ENCODE results near the gene RPAP3.

Gene RPAP3

DNA sequence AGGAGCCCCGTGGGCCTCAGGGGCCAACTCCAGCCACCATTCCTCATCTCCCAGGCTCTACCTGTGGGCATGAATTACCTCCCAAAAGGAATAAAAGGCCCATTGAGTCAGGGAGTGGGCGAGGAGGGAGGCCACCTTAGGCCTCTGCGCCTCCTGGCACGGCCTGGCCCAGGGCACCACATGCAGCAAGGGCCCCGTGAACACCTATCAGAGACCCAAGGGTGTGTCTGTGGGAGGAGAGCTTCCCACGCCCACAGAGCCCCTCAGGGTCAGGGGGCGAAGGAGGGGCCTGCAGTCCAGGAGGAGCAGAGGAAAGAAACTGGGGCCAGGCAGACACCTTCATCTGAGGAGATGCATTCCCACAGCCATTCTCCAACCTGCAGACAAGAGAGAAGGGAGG is 40.7 kb upstream of the RPAP3 start:
- H3K36me3 Mint-ChIP-seq: peaks cover 6% of the 10 kb centered on the region
- no peak for ATAC-seq
- no peaks in the 10 kb centered on the region for H3K9me3 Mint-ChIP-seq
- H3K4me1 Mint-ChIP-seq: peaks cover 56% of the 10 kb centered on the region
- no peaks in the 10 kb centered on the region for H3K27me3 Mint-ChIP-seq
- peak overlapping the region; percentile 44 for H3K27ac Mint-ChIP-seq
- H3K4me3 Mint-ChIP-seq: no peak overlapping the region

DNA sequence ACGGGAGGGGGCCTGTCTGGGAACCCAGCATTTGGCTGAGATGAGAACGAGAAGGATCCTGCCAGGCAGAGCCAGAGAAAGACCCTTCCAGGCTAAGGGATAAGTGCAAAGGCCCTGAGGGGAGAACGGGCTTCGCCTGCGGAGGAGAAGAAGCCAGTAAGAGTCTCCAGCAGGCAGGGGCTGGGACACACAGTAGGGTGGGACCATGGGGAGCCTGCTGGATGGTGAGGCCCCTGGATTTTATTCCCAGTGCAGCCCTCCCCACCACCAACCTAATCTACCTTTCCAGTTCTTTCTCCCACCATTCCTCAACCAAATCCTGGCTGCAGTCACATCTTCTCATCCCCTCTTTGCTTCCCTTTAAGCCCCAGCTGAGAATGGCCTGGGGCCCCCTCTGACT is 40.2 kb upstream of the RPAP3 start:
- H3K36me3 Mint-ChIP-seq: peaks cover 6% of the 10 kb centered on the region
- peak overlapping the region; percentile 8 for H3K4me3 Mint-ChIP-seq
- peak overlapping the region; percentile 44 for H3K27ac Mint-ChIP-seq
- no peak for ATAC-seq
- H3K4me1 Mint-ChIP-seq: peaks cover 60% of the 10 kb centered on the region
- H3K9me3 Mint-ChIP-seq: no peaks in the 10 kb centered on the region
- H3K27me3 Mint-ChIP-seq: no peaks in the 10 kb centered on the region

DNA sequence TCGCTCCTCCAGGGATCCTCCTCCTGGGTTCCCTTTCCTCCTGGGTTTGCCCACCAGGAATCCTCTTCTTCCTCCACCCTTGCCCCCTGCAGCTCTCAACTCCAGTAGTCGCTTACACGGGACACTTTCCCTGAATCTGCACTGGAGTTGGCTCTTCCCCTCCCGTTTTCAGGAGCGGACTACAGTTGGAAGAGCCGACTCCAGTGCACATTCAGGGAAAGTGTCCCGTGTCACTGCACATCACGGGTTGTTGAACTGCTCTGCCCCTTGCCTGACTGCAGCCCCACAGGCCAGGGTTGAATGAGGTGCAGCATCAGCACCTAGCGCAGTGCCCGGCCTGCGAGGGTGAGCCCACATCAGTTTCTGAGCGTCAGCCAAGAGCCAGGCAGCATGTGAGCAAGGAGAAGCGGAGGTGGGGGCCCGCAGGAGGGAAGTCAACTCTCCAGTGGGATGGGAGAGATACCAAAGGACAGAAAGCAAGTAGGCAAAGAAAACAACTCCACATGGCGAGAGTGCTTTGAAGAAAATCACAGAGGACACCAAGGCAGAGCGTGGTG is 39.7 kb upstream of the RPAP3 start:
- Mint-ChIP-seq H3K36me3 (peaks cover 6% of the 10 kb centered on the region), H3K9me3 (no peaks in the 10 kb centered on the region), H3K4me1 (peaks cover 65% of the 10 kb centered on the region), H3K27me3 (no peaks in the 10 kb centered on the region), H3K27ac (peak overlapping the region; percentile 44), H3K4me3 (peak overlapping the region; percentile 8)
- no peak for ATAC-seq

DNA sequence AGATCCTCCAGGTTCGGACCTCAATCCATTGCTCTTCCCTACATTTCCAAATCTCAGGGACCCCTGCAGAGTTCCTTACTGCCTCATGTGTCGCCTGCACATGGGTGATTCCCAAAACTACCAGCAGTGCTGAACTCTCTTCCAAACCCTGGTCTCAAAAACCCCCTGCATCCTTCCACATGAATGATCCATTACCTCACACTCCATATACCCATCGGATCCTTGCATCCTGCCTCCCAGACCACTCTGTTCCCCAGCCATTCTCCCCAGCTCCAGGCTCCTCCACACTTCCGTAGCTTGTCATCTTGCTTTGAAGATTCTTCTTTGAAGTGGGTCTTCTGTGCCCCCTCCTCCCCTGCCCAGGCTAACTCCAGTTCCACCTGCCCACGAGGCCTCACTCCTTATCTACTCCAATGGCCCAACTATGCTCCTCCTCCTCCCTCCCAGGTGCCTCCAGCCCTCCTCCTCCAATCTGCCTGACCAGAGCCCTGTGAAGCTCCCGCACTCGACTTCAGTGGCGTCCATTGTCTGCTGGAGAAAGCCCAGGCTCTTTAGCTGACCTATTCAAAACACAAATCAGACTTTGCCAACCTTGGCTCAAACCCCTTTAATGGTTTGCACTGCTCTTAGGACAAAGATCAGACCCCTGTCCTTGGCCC is 39.1 kb upstream of the RPAP3 start:
- ATAC-seq: no peak
- Mint-ChIP-seq H3K27me3 (no peaks in the 10 kb centered on the region), H3K4me1 (peaks cover 69% of the 10 kb centered on the region), H3K9me3 (no peaks in the 10 kb centered on the region), H3K4me3 (no peak overlapping the region), H3K36me3 (peaks cover 3% of the 10 kb centered on the region), H3K27ac (no peak overlapping the region)

DNA sequence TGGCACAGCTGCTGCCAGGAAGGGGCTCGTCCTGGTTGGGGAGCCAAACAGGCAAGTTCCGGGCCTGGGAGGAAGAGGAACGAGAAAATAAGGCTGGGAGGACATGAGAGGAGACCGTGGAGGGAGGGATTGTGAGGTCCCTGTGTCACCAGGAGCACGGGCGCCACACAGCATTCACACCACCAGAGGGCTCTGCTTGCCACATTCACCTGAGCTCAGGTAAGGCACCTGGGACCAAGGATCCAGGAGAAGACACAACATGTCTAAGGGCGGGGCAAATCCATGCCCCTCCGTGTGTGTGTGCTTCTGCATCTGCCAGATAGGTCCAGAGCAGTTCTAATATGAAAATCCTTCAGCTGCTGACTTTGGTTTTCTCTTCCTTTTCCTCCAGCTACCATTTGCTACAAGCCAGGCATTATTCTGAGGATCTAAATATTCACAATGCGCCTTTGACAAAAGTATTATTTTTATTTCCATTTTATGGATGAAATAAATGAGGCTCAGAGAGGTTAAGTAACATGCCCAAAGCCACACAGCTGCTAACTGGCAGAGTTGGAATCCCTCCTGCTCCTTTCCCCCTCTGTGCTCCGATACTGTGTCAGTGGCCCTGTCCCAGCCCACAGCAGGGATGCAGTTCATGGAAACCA is 38.3 kb upstream of the RPAP3 start:
- H3K4me3 Mint-ChIP-seq: no peak overlapping the region
- H3K27ac Mint-ChIP-seq: no peak overlapping the region
- H3K36me3 Mint-ChIP-seq: no peaks in the 10 kb centered on the region
- ATAC-seq: no peak
- no peaks in the 10 kb centered on the region for H3K9me3 Mint-ChIP-seq
- H3K4me1 Mint-ChIP-seq: peaks cover 72% of the 10 kb centered on the region
- H3K27me3 Mint-ChIP-seq: no peaks in the 10 kb centered on the region

DNA sequence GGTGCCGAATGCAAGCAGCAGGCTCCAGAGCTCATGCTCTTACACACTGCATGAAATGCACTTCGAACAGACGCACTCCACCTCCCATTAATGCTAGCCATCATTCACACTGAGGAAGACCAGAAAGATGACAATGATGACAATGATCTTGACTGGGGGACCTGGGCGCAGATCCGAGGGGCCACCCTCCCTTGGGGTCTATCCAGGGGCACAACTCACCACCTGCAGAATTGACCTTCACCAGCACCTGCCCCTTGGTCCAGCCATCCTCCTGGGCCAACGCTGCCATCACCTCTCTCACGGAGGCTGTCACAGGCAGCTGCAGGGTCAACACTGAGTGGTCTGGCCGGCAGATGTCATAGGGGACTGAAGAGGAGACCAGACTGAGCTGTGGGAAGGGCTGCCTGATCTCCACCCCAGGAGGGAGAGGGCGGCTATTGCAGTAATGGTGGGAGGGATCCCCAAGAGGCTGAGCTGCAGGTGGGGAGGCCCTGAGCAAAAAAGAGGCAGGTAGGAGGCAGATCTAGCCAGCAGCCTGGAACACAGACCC is 37.6 kb upstream of the RPAP3 start:
- no peak overlapping the region for H3K4me3 Mint-ChIP-seq
- no peaks in the 10 kb centered on the region for H3K9me3 Mint-ChIP-seq
- no peaks in the 10 kb centered on the region for H3K27me3 Mint-ChIP-seq
- H3K27ac Mint-ChIP-seq: peak overlapping the region; percentile 12
- H3K36me3 Mint-ChIP-seq: no peaks in the 10 kb centered on the region
- no peak for ATAC-seq
- peaks cover 72% of the 10 kb centered on the region for H3K4me1 Mint-ChIP-seq

DNA sequence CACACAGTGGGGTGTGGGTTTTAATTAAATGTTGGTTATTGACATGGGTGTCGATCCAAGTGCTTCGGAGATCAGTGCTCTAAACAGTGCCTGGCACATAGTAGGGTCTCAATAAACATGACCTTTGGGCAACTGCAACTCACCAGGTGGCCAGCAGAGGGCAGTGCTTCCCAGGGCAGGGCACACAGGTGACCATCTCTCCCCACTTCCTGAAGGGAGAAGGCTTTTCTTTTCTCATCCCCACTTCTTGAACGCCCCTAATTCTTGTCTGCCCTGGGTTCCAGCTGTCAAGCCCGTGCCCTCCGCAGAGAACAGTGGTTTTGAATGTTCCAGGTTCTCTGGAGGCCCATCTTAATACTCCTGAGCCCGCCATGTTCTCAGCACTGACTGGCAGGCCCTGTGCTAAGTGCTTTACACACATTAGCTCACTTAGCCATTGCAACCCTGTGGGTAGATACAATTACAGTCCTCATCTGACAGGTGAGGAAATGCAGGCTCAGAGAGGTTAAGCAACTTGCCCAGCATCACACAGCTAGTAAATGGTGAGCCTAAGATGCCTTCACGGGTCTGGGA is 36.5 kb upstream of the RPAP3 start:
- Mint-ChIP-seq H3K27ac (no peak overlapping the region), H3K9me3 (no peaks in the 10 kb centered on the region), H3K36me3 (peaks cover under 1% of the 10 kb centered on the region), H3K27me3 (no peaks in the 10 kb centered on the region), H3K4me1 (peaks cover 66% of the 10 kb centered on the region), H3K4me3 (no peak overlapping the region)
- ATAC-seq: no peak

DNA sequence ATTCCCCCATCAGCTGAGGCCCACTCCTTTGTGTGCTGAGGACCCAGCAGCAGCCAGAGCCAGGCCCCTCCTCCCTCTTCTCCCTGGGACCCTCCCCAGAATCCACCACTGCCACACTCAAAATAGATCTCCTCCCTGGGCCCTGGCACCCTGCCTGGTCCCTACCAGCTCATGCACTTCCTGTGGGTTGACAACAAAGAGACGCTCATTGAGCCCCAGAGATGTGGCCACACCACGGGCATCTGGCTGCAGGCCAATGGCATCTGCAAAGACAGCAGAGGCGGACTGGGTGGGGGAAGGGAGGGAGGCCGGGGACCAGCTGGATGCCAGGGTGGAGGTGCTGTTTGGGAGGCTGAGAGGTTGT is 35.5 kb upstream of the RPAP3 start:
- peaks cover 5% of the 10 kb centered on the region for H3K36me3 Mint-ChIP-seq
- peaks cover 56% of the 10 kb centered on the region for H3K4me1 Mint-ChIP-seq
- peak overlapping the region; percentile 81 for H3K27ac Mint-ChIP-seq
- peak overlapping the region; percentile 24 for H3K4me3 Mint-ChIP-seq
- ATAC-seq: peak; percentile 74
- no peaks in the 10 kb centered on the region for H3K27me3 Mint-ChIP-seq
- H3K9me3 Mint-ChIP-seq: no peaks in the 10 kb centered on the region

DNA sequence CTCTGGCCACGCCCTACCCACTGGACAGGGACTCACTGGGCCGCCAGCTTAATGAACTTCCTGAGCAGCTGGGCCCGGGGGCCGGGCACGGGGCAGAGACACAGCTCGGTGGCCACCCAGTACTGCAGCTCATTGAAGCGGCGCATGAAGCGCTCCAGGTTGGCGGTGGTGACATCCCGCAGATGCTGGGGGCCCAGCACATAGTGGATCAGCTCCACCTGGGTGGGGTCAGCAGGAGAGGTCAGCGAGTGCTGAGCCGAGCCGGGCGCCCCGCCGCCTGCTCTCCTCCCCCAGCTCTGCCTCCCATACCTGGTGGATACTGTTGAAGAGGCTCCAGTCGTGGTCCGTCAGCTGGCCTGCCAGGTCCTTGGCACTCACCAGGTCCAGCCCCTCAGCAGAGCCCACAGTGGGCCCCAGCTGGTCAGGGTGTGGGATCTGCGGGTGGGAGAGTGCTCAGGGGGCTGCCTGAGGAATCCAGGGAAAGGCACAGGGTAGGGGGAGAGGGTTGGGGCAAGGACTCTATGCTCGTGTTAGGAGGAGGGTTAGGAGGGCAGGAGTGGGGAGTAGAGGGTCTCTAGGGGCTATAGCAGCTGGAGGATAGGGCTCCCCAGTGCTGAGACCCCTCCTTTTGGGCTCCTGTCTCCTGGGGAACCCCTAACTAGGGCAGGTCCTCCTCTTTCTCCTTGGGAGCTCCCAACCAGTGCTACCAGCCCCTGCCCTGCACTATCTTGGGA is 34.9 kb upstream of the RPAP3 start:
- ATAC-seq: peak; percentile 79
- Mint-ChIP-seq H3K36me3 (peaks cover 5% of the 10 kb centered on the region), H3K4me1 (peaks cover 50% of the 10 kb centered on the region), H3K4me3 (peak overlapping the region; percentile 68), H3K27ac (peak overlapping the region; percentile 81), H3K9me3 (no peaks in the 10 kb centered on the region), H3K27me3 (no peaks in the 10 kb centered on the region)

DNA sequence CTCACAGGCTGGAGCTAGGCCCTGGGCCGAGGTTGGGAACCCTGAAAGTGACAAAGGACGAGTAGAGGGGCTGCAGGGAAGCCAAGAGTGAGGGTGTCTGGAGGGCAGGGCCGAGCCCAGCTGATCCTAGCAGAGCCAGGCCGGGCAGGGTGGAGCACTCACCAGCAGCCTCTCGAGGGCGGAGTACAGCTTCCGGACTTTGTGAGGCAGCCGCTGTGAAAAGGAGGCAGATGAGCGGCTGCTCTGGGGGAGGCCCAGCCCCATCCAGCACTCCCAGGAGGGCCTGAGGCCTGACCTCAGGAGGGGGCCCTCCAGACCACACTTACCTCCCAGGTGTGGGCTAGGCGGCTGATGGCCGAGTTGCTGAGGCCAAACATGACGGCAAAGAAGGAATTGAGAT is 34.1 kb upstream of the RPAP3 start:
- Mint-ChIP-seq H3K36me3 (peaks cover 5% of the 10 kb centered on the region), H3K9me3 (no peaks in the 10 kb centered on the region), H3K27me3 (no peaks in the 10 kb centered on the region), H3K4me1 (peaks cover 48% of the 10 kb centered on the region), H3K27ac (peak overlapping the region; percentile 81), H3K4me3 (peak overlapping the region; percentile 68)
- peak; percentile 80 for ATAC-seq

DNA sequence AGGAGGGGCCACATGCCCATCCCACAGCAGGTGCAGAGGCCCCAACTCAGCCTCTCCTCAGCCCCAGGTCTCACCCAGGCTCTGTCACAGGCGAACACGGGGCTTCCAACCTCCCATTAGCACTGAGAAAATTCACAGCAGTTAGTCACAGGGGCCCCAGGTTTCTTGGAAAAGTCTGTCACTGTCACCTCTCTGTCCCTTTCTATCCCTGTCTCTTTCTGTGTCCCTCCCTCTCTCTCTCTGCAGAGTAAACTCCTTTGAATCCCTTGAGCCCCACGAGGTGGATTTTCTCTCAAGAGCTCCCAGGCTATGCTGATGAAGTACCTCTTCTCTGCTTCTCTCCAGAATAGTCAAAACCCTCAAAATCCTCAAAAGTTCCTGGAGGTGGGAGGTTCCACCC is 33.5 kb upstream of the RPAP3 start:
- H3K9me3 Mint-ChIP-seq: no peaks in the 10 kb centered on the region
- no peak overlapping the region for H3K4me3 Mint-ChIP-seq
- peaks cover 48% of the 10 kb centered on the region for H3K4me1 Mint-ChIP-seq
- peak overlapping the region; percentile 81 for H3K27ac Mint-ChIP-seq
- peaks cover 5% of the 10 kb centered on the region for H3K36me3 Mint-ChIP-seq
- H3K27me3 Mint-ChIP-seq: no peaks in the 10 kb centered on the region
- ATAC-seq: no peak

DNA sequence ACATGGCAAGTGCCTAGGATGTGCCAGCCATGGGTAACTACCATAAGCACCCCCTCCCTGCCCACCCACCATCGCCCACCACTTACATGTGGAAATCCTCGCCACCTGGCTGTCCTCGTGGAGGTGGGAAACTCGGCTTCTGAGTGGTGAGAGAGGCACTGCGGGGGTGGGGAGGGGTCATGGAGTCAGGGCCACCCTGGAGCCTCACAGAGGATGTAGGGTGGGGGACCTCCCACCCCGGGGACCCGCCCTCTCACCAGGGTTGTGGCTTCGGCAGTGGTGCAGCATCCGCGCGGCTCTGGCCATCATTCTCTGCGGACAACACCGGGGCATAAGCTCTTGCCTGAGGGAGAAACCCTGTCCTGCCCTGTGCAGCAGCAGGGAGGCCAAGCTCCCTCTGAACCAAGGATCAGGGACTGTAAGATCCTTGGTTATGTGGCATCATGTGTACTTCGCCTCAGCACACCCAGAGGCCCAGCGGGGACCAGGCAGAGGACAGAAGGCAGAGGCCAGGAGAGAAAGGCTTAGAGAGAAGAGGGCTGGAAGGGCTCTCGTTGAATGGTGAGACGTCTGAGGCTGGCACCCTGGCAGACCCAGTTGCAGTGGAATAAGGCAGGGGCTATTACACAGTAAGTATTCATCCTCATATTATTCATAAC is 32.2 kb upstream of the RPAP3 start:
- no peak for ATAC-seq
- Mint-ChIP-seq H3K27ac (no peak overlapping the region), H3K36me3 (peaks cover 5% of the 10 kb centered on the region), H3K4me3 (no peak overlapping the region), H3K4me1 (peaks cover 38% of the 10 kb centered on the region), H3K27me3 (no peaks in the 10 kb centered on the region), H3K9me3 (no peaks in the 10 kb centered on the region)

DNA sequence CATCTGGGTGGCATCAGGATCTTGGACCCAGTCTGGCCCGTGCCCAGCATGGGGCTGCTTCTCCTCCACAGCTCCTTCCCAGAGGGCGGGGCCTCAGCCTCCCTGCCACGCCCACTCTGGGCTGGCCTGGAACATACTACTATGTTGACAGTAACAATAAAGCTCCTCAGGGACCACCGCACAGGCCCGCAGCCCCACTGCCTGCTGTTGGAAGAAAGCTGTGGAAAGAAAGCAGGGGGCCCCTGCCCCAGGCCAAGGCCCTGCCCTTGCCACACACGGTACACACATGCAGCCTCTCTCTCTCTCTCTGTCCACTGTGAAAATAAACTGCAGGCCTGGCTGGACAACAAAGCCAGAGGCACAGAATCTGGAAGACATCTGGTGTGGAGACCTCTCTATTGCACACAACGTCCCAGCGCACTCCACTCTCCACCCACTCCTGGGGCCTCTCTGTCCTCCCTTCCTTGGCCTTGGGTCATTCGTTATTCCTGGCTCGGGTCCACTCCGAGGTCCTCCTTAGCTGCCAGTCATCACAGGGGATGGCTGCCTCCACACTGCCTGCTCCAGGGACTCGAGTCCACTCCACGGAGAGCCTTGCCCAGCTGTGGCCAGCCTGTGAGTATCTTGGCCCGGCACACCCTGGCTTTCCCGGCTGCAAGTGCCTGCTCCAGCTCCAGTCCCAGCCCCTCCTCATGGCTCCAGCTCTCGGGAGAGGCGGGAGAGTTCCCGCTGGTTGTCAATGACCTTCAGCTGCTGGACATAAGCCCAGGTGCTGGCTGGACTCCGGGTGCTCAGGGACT is 31.2 kb upstream of the RPAP3 start:
- H3K27ac Mint-ChIP-seq: no peak overlapping the region
- no peaks in the 10 kb centered on the region for H3K9me3 Mint-ChIP-seq
- H3K36me3 Mint-ChIP-seq: peaks cover 5% of the 10 kb centered on the region
- no peak for ATAC-seq
- H3K4me1 Mint-ChIP-seq: peaks cover 32% of the 10 kb centered on the region
- no peak overlapping the region for H3K4me3 Mint-ChIP-seq
- no peaks in the 10 kb centered on the region for H3K27me3 Mint-ChIP-seq

DNA sequence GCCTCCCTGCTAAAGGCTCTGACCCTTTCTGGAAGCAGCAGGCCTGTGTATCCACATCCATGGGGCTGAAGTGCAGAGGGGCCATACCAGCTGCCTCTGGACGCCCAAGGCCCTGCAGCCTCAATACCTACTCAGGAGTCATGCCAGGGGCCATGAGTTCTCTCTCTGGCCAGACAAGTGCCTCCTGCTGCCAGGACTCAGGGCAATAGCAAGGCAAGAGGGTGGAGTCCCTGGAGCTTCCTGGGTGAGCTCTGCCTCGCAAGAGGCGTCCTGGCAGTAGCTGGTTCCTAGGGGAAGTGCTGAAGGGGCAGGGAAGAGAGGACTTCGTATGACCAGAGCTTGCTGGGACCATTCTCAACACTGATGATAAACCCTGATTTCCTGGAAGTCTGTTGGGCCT is 30.4 kb upstream of the RPAP3 start:
- peaks cover 5% of the 10 kb centered on the region for H3K36me3 Mint-ChIP-seq
- no peaks in the 10 kb centered on the region for H3K27me3 Mint-ChIP-seq
- H3K4me1 Mint-ChIP-seq: peaks cover 27% of the 10 kb centered on the region
- no peak overlapping the region for H3K4me3 Mint-ChIP-seq
- H3K27ac Mint-ChIP-seq: peak overlapping the region; percentile 36
- no peak for ATAC-seq
- no peaks in the 10 kb centered on the region for H3K9me3 Mint-ChIP-seq
